WTC11 (cell line): ENCODE results near the gene FRS2. TPM values are rescaled to one million over a fixed set of nuclear protein-coding genes. Genes with fewer than 3 reads are reported as not detected.

ENCODE experiments used
- ATAC-seq: fragments of 200-7000 bp; cut with Tn5 transposase; 2 replicates; pipeline ENCODE4 v1.10.0; 2021; ENCODE audit warnings: mild to moderate bottlenecking, moderate library complexity
- CTCF ChIA-PET: fragments of 300-600 bp; sonication (Branson Sonifier 250); formaldehyde crosslinking; loops from one replicate; lab custom pipeline; 2021; ENCODE audit warnings: antibody characterized with exemption; lab: Charles Lee
- POLR2A ChIA-PET: fragments of 350-600 bp; sonication (Branson Sonifier 250); formaldehyde crosslinking; loops from one replicate; lab custom pipeline; 2021; ENCODE audit warnings: antibody characterized with exemption; lab: Charles Lee
- DNase-seq: peaks from one replicate; pipeline ENCODE4 v3.0.0; 2021; ENCODE audit warnings: low spot score
- H3K27ac Mint-ChIP-seq: 2 replicates; pipeline ENCODE4 v1.8.0; 2021; ENCODE audit warnings: mixed read lengths
- H3K27me3 Mint-ChIP-seq: 2 replicates; pipeline ENCODE4 v1.8.0; 2021; ENCODE audit warnings: low read depth, mild to moderate bottlenecking, moderate library complexity, mixed read lengths
- H3K36me3 Mint-ChIP-seq: 2 replicates; pipeline ENCODE4 v1.8.0; 2021; ENCODE audit warnings: mixed read lengths
- H3K4me1 Mint-ChIP-seq: 2 replicates; pipeline ENCODE4 v1.8.0; 2022; ENCODE audit warnings: mixed read lengths
- H3K4me3 Mint-ChIP-seq: 2 replicates; pipeline ENCODE4 v1.8.0; 2021; ENCODE audit warnings: mild to moderate bottlenecking, moderate library complexity, mixed read lengths
- H3K9me3 Mint-ChIP-seq: 2 replicates; pipeline ENCODE4 v1.8.0; 2021; ENCODE audit warnings: mixed read lengths
- AFF4 ChIP-seq: sonication (generic); formaldehyde crosslinking; IDR thresholded peaks from 2 replicates; pipeline ENCODE4 v1.8.1; 2023; ENCODE audit warnings: mild to moderate bottlenecking, missing genetic modification reagents, borderline replicate concordance
- CBFB ChIP-seq: sonication (generic); formaldehyde crosslinking; IDR thresholded peaks from 2 replicates; pipeline ENCODE4 v1.8.1; 2022; ENCODE audit warnings: mild to moderate bottlenecking, low read depth, missing genetic modification reagents
- E2F5 ChIP-seq: sonication (generic); formaldehyde crosslinking; IDR thresholded peaks from 2 replicates; pipeline ENCODE4 v1.8.1; 2022; ENCODE audit warnings: mild to moderate bottlenecking, moderate library complexity, missing genetic modification reagents
- FOXK1 ChIP-seq: sonication (generic); formaldehyde crosslinking; IDR thresholded peaks from 2 replicates; pipeline ENCODE4 v1.8.0; 2022; ENCODE audit warnings: mild to moderate bottlenecking, moderate library complexity, missing genetic modification reagents
- GRHL2 ChIP-seq: fragments of 250-450 bp; sonication (Bioruptor Pico); IDR thresholded peaks from 2 replicates; pipeline ENCODE4 v1.8.0; 2022; ENCODE audit warnings: mild to moderate bottlenecking, moderate library complexity; ENCODE audit not compliant: insufficient replicate concordance, severe bottlenecking
- MXD4 ChIP-seq: fragments of 250-450 bp; sonication (Bioruptor Pico); IDR thresholded peaks from 2 replicates; pipeline ENCODE4 v1.8.0; 2021; ENCODE audit warnings: mild to moderate bottlenecking, moderate library complexity, borderline replicate concordance
- PRRX2 ChIP-seq: fragments of 250-450 bp; sonication (Bioruptor Pico); IDR thresholded peaks from 2 replicates; pipeline ENCODE4 v1.8.0; 2021; ENCODE audit warnings: mild to moderate bottlenecking
- SMAD4 ChIP-seq: sonication (generic); formaldehyde crosslinking; IDR thresholded peaks from 2 replicates; pipeline ENCODE4 v1.8.0; 2022; ENCODE audit warnings: mild to moderate bottlenecking, missing genetic modification reagents
- TCF7 ChIP-seq: sonication (generic); formaldehyde crosslinking; IDR thresholded peaks from 2 replicates; pipeline ENCODE4 v1.8.0; 2022; ENCODE audit warnings: mild to moderate bottlenecking, low read depth, missing genetic modification reagents, moderate library complexity
- TEAD1 ChIP-seq: sonication (generic); formaldehyde crosslinking; IDR thresholded peaks from 2 replicates; pipeline ENCODE4 v1.8.0; 2022; ENCODE audit warnings: mild to moderate bottlenecking, missing genetic modification reagents
- USF2 ChIP-seq: sonication (generic); formaldehyde crosslinking; IDR thresholded peaks from 2 replicates; pipeline ENCODE4 v1.8.1; 2023; ENCODE audit warnings: mild to moderate bottlenecking, missing genetic modification reagents, moderate library complexity
- ZBTB21 ChIP-seq: sonication (generic); formaldehyde crosslinking; IDR thresholded peaks from 2 replicates; pipeline ENCODE4 v1.8.1; 2023; ENCODE audit warnings: mild to moderate bottlenecking, missing genetic modification reagents, borderline replicate concordance
- ZBTB43 ChIP-seq: sonication (generic); formaldehyde crosslinking; IDR thresholded peaks from 2 replicates; pipeline ENCODE4 v1.8.1; 2023; ENCODE audit warnings: mild to moderate bottlenecking, missing genetic modification reagents
- ZNF219 ChIP-seq: sonication (generic); formaldehyde crosslinking; IDR thresholded peaks from 2 replicates; pipeline ENCODE4 v1.8.0; 2023; ENCODE audit warnings: missing genetic modification reagents, mild to moderate bottlenecking, borderline replicate concordance
- total RNA-seq: library from RNA; stranded (reverse); gene quantifications from 3 replicates; pipeline ENCODE4 v1.2.3, GENCODE V29; 2021

FRS2 gene
- total RNA-seq, 1 experiment from 2014 or later = 26.1 TPM

GRCh38 chr12:69490920-69491643 is 20.9 kb downstream of the FRS2 start:
- Mint-ChIP-seq H3K4me3 (no peak overlapping the region), H3K4me1 (0 out of 2 replicates have a peak, but pooled peaks cover 6% of the 10 kb centered on the region), H3K36me3 (peaks cover 24% of the 10 kb centered on the region), H3K27ac (0 out of 2 replicates have a peak overlapping the region, but pooled peaks have one; percentile 15), H3K27me3 (no peaks in the 10 kb centered on the region), H3K9me3 (peaks cover 25% of the 10 kb centered on the region)
- POLR2A ChIA-PET = interaction anchor here (0.7 kb wide), 1 partner anchor 142 kb away, joined by 5 read pairs; no protein-coding TSS in a partner anchor
- ATAC-seq (no peak), DNase-seq (no peak)
- TF ChIP-seq SMAD4 (CRISPR knock-in tag) (no peak), E2F5 (CRISPR knock-in tag) (no peak), USF2 (CRISPR knock-in tag) (no peak)
- CTCF ChIA-PET = interaction anchor here (1.1 kb wide), 1 partner anchor 76 kb away, joined by 3 read pairs; no protein-coding TSS in a partner anchor

- Mint-ChIP-seq H3K4me3 (no peak overlapping the region), H3K27me3 (no peaks in the 10 kb centered on the region), H3K27ac (peak overlapping the region; percentile 19), H3K4me1 (peaks cover 18% of the 10 kb centered on the region), H3K9me3 (peaks cover 8% of the 10 kb centered on the region), H3K36me3 (peaks cover 7% of the 10 kb centered on the region)
- ATAC-seq (no peak), DNase-seq (no peak)
- ChIA-PET POLR2A (no interaction called here), CTCF (interaction anchor here (1.5 kb wide), 1 partner anchor 9 kb away, joined by 6 read pairs; no protein-coding TSS in a partner anchor)
- TF ChIP-seq ZBTB43 (no peak), ZNF219 (CRISPR knock-in tag) (no peak), PRRX2 (CRISPR knock-in tag) (no peak), FOXK1 (CRISPR knock-in tag) (no peak), AFF4 (no peak), GRHL2 (no peak), TEAD1 (CRISPR knock-in tag) (no peak)
Observed at GRCh38 chr12:69492739-69493138, 22.6 kb downstream of the FRS2 start.

- peaks cover 35% of the 10 kb centered on the region for H3K4me1 Mint-ChIP-seq
- TF ChIP-seq TCF7 (no peak), CBFB (no peak), ZBTB21 (CRISPR knock-in tag) (no peak), MXD4 (CRISPR knock-in tag) (no peak)
- DNase-seq = no peak
- no peak for ATAC-seq
- H3K36me3 Mint-ChIP-seq = no peaks in the 10 kb centered on the region
- no peak overlapping the region for H3K27ac Mint-ChIP-seq
- H3K27me3 Mint-ChIP-seq = no peaks in the 10 kb centered on the region
- POLR2A ChIA-PET = interaction anchor here (0.6 kb wide), 1 partner anchor 70 kb away, joined by 4 read pairs; no protein-coding TSS in a partner anchor
- H3K9me3 Mint-ChIP-seq = peaks cover 6% of the 10 kb centered on the region; the same call in 1 of the 2 replicates
- CTCF ChIA-PET = no interaction called here
- H3K4me3 Mint-ChIP-seq = no peak overlapping the region
Observed at GRCh38 chr12:69495071-69495470, 24.9 kb downstream of the FRS2 start.
